Breast epithelium (tissue), 4 donors: Measurements from ENCODE around the gene APBB2. TPM values are rescaled to one million over a fixed set of nuclear protein-coding genes. Genes with fewer than 3 reads are reported as not detected.
"Not testable (repeated sequence)": the region's sequence is repeated elsewhere in the genome, so short reads cannot be mapped to it uniquely, and the experiment has no call there.

Experiments
- DNase-seq, 2 donors: peaks; one replicate each; pipeline ENCODE4 v3.0.0-alpha.2; 2019; ENCODE audit warnings: low spot score in 2 of 2
- H3K27ac ChIP-seq, 2 donors: fragments of 200-600 bp; sonication (generic) in 1 of 2; one replicate each; pipeline ENCODE4 v1.5.1; 2016 to 2019; ENCODE audit warnings: mild to moderate bottlenecking in 1 of 2
- H3K27me3 ChIP-seq, 2 donors: fragments of 200-600 bp; sonication (generic) in 1 of 2; one replicate each; pipeline versions ENCODE4 v1.5.1 to v1.6.0; 2017 to 2019; ENCODE audit warnings: control low read depth in 1 of 2, mild to moderate bottlenecking in 1 of 2
- H3K36me3 ChIP-seq: fragments of 200-600 bp; one replicate; pipeline ENCODE4 v1.5.1; 2019
- H3K4me1 ChIP-seq, 2 donors: fragments of 200-600 bp; sonication (generic); one replicate each; pipeline ENCODE4 v1.5.1; 2016 to 2019; ENCODE audit warnings: control low read depth in 1 of 2
- H3K4me3 ChIP-seq, 3 donors: fragments of 200-600 bp; sonication (generic); 1 replicate in 2 of 3; 2 replicates in 1 of 3; pipeline ENCODE4 v1.5.1; 2016 to 2019; ENCODE audit warnings: mild to moderate bottlenecking in 3 of 3, moderate library complexity in 2 of 3
- H3K9me3 ChIP-seq, 2 donors: fragments of 200-600 bp; sonication (generic) in 1 of 2; one replicate each; pipeline ENCODE4 v1.5.1; 2016 to 2019; ENCODE audit warnings: control low read depth in 1 of 2
- CTCF ChIP-seq, 3 donors: fragments of 450-650 bp; IDR thresholded peaks; one replicate each; pipeline ENCODE4 v1.5.1; 2016 to 2017; ENCODE audit warnings: antibody characterized with exemption in 3 of 3, mild to moderate bottlenecking in 3 of 3, moderate library complexity in 3 of 3
- POLR2A ChIP-seq: fragments of 450-650 bp; IDR thresholded peaks from one replicate; pipeline ENCODE4 v1.6.1; 2016; ENCODE audit warnings: antibody characterized with exemption, mild to moderate bottlenecking, moderate library complexity
- POLR2AphosphoS5 ChIP-seq, 3 donors: sonication (generic); formaldehyde crosslinking; IDR thresholded peaks; one replicate each; pipeline ENCODE4 v1.6.1; 2017; ENCODE audit warnings: antibody characterized with exemption in 3 of 3
- intact Hi-C: fragments of 100-400 bp; cut with DNase I; formaldehyde crosslinking; loops from one replicate; pipeline ENCODE4 v1.15.1; 2023; ENCODE audit warnings: low total_unique reads
- total RNA-seq, 3 donors: library from RNA; depleted of rRNA; stranded (reverse); fragments of >200 nt; gene quantifications; one replicate each; pipeline ENCODE4 v1.1.0, GENCODE V29; 2016

The APBB2 gene
- total RNA-seq, 3 donors from 2014 or later = 87.4 to 192 (median 153) TPM

- Histone ChIP-seq H3K36me3 (no peaks in the 10 kb centered on the region), H3K9me3 (no peaks in the 10 kb centered on the region), H3K4me3 (no peak overlapping the region), H3K27me3 (no peaks in the 10 kb centered on the region), H3K27ac (peak overlapping the region in 1 of 2 donors; percentile 36), H3K4me1 (no peaks in the 10 kb centered on the region)
- no peak for DNase-seq
- intact Hi-C loops = no loop called here
- TF ChIP-seq POLR2A (no peak), POLR2AphosphoS5 (IDR thresholded peaks at IDR 0.05) (no peak), CTCF (IDR thresholded peaks at IDR 0.05) (no peak)
Measured at GRCh38 chr4:41057467-41057866, 156.9 kb downstream of the APBB2 start.

- TF ChIP-seq POLR2AphosphoS5 (IDR thresholded peaks at IDR 0.05) (no peak), POLR2A (no peak), CTCF (IDR thresholded peaks at IDR 0.05) (no peak)
- H3K4me1 ChIP-seq = no peaks in the 10 kb centered on the region
- intact Hi-C loops = no loop called here
Measured at GRCh38 chr4:41052287-41052686, 162.1 kb downstream of the APBB2 start.

GRCh38 chr4:41050880-41051775 is 163.2 kb downstream of the APBB2 start:
- no peaks in the 10 kb centered on the region for H3K4me1 ChIP-seq
- no peak for TF ChIP-seq CTCF (IDR thresholded peaks at IDR 0.05)
- TF ChIP-seq POLR2A = no peak
- no peak for TF ChIP-seq POLR2AphosphoS5 (IDR thresholded peaks at IDR 0.05)
- H3K36me3 ChIP-seq = no peaks in the 10 kb centered on the region
- H3K9me3 ChIP-seq = no peaks in the 10 kb centered on the region
- peak overlapping the region; percentile 29 to 74 for H3K27ac ChIP-seq
- no peak overlapping the region for H3K4me3 ChIP-seq
- intact Hi-C loops = no loop called here
- DNase-seq = no peak
- H3K27me3 ChIP-seq = no peaks in the 10 kb centered on the region

More at GRCh38 chr4:41052287-41052686, 162.1 kb downstream of the APBB2 start:
- Histone ChIP-seq H3K4me3 (no peak overlapping the region), H3K36me3 (no peaks in the 10 kb centered on the region), H3K27me3 (no peaks in the 10 kb centered on the region), H3K9me3 (no peaks in the 10 kb centered on the region), H3K27ac (peak overlapping the region in 1 of 2 donors; percentile 28)
- DNase-seq = no peak

GRCh38 chr4:41050116-41050515 is 164.2 kb downstream of the APBB2 start:
- H3K27me3 ChIP-seq = no peaks in the 10 kb centered on the region
- no peaks in the 10 kb centered on the region for H3K4me1 ChIP-seq
- DNase-seq = no peak
- TF ChIP-seq POLR2A = no peak
- TF ChIP-seq CTCF (IDR thresholded peaks at IDR 0.05) = no peak
- no peak for TF ChIP-seq POLR2AphosphoS5 (IDR thresholded peaks at IDR 0.05)
- H3K9me3 ChIP-seq = peaks cover 0 to 5% of the 10 kb centered on the region in 2 donors
- H3K4me3 ChIP-seq = no peak overlapping the region
- no peak overlapping the region for H3K27ac ChIP-seq
- no peaks in the 10 kb centered on the region for H3K36me3 ChIP-seq
- intact Hi-C loops = no loop called here

- H3K4me1 ChIP-seq, intact Hi-C loops, DNase-seq, H3K4me3 ChIP-seq, H3K36me3 ChIP-seq, H3K27me3 ChIP-seq: not testable (repeated sequence)
- Histone ChIP-seq H3K9me3 (peaks cover 0 to 14% of the 10 kb centered on the region in 2 donors), H3K27ac (peak overlapping the region in 1 of 2 donors; percentile 41)
Measured at GRCh38 chr4:41049176-41049575, 165.2 kb downstream of the APBB2 start.
